Uterus (tissue), 4 donors: Measurements from ENCODE around the gene C10orf90. TPM values are rescaled to one million over a fixed set of nuclear protein-coding genes. Genes with fewer than 3 reads are reported as not detected.

ENCODE experiments used
- total RNA-seq, 4 donors: library from RNA; depleted of rRNA in 3 of 4; stranded (reverse); fragments of >200 nt in 3 of 4; gene quantifications; one replicate each; pipeline versions ENCODE4 v1.1.0 to v1.2.4, GENCODE V29; 2014 to 2023
- donor health status: DM: yes; HTN: yes; CAD: no.

The C10orf90 gene
- total RNA-seq, 4 donors from 2014 or later: 0.21 TPM; not detected in 3

Other genes starting within 250 kb of the C10orf90 start
- gene DOCK1, start 234.7 kb upstream of the C10orf90 start, total RNA-seq: 100 to 1,000 TPM in 1 of 4 donors, 10 to 100 TPM in 3; 15.6 to 130 (median 65.0) TPM